Epithelial cell of proximal tubule (primary cell): ENCODE measurements around the gene FARS2. TPM values are rescaled to one million over a fixed set of nuclear protein-coding genes. Genes with fewer than 3 reads are reported as not detected.

Experiments
- DNase-seq: peaks from one replicate; pipeline ENCODE4 v3.0.0-alpha.2; 2011; ENCODE audit warnings: low read depth
- H3K4me3 ChIP-seq: 2 replicates; pipeline ENCODE4 v1.5.1; 2011; ENCODE audit warnings: low read depth, mild to moderate bottlenecking, low read length
- total RNA-seq: library from RNA; depleted of rRNA; stranded (reverse); fragments of >200 nt; gene quantifications from 2 replicates; pipeline ENCODE4 v1.2.3, GENCODE V29; 2015
- TF ChIP-seq, protein P1 (sequence below): conservative IDR thresholded peaks from 2 replicates; pipeline ENCODE4 v1.5.1; 2012; ENCODE audit warnings: low read depth, mild to moderate bottlenecking, low read length

The FARS2 gene
- total RNA-seq, 1 donor from 2014 or later, result 7.7 TPM

DNA sequence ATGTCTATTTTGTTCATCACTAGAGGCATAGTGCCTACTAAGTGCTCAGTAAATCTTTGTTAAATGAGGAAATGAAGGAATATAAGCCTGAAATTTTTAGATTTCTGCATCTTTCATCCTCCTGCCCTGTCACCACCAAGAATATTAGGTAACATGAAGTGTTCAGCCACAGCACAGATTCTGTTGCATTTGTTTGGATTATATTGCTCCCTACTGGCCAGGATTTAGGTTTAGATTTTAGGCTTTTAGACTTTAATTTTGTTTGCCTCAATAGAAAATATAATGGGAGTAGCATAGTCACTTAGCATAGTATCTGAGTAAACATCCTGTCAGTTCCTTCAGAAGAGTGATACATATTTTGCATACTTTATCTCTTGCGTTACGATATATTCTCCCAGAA lies 14.2 kb downstream of the FARS2 start:
- TF ChIP-seq, protein P1, sequence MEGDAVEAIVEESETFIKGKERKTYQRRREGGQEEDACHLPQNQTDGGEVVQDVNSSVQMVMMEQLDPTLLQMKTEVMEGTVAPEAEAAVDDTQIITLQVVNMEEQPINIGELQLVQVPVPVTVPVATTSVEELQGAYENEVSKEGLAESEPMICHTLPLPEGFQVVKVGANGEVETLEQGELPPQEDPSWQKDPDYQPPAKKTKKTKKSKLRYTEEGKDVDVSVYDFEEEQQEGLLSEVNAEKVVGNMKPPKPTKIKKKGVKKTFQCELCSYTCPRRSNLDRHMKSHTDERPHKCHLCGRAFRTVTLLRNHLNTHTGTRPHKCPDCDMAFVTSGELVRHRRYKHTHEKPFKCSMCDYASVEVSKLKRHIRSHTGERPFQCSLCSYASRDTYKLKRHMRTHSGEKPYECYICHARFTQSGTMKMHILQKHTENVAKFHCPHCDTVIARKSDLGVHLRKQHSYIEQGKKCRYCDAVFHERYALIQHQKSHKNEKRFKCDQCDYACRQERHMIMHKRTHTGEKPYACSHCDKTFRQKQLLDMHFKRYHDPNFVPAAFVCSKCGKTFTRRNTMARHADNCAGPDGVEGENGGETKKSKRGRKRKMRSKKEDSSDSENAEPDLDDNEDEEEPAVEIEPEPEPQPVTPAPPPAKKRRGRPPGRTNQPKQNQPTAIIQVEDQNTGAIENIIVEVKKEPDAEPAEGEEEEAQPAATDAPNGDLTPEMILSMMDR, result no peak
- no peak overlapping the region for H3K4me3 ChIP-seq
- DNase-seq, result no peak

DNA sequence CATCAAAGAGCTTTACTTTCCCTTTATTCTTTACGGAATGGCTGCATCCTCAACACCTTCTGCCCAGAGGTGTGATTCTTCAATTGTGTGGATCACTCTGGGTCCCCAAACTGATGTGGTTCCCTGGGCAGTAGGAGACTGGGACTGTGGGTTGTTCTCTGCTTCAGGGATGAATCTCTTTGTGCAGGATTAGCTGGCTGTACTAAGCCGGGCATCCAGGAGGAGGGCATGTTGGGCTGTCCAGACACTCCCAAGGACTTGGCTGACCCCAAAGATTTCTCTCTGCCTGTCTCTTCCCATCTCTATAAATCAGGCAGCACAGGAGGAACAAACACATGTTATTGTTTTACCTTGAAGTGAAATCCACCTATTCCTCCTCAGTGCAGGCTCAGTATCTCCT lies 15.3 kb downstream of the FARS2 start:
- TF ChIP-seq, protein P1, result no peak
- H3K4me3 ChIP-seq, result no peak overlapping the region
- DNase-seq, result no peak

DNA sequence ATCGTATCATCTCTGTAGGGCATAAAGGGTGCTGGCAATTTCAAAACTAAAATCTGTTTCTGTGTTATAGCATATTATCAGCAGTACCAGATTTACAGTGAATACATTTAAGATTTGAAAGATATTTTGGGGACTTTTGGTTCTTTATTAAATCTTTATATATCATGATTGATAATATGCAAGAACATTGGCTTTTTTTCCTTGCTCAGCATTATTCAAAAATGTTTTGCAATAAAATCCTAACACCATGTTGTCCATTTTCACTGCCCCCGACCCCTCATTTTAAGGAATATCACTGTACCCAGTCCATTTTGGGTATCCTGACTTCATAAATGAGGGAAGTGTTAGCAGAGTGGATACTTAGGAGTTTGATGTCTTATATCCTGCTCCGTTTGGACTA lies 16.3 kb downstream of the FARS2 start:
- DNase-seq, result no peak
- TF ChIP-seq, protein P1, result no peak
- no peak overlapping the region for H3K4me3 ChIP-seq

DNA sequence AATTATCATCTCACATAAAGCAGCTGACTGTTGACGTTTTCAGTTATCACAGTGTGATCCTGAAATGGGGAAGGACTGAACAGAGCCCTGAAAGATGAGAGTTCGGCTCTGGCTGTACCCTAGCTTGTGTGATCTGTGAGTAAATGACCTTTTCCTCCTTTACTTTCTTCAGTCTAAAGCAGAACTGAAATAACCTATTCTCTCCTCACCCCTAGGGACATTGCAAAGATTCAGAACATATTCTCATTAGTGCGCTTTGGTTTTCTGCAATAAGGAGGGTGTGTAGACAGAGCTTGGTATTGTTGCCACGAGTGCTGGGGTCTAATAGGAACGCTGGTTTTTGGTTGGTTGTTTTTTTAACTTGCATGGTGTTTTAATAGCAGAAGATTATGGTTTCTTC lies 16.7 kb downstream of the FARS2 start:
- H3K4me3 ChIP-seq, result no peak overlapping the region
- no peak for DNase-seq
- TF ChIP-seq, protein P1, result no peak

DNA sequence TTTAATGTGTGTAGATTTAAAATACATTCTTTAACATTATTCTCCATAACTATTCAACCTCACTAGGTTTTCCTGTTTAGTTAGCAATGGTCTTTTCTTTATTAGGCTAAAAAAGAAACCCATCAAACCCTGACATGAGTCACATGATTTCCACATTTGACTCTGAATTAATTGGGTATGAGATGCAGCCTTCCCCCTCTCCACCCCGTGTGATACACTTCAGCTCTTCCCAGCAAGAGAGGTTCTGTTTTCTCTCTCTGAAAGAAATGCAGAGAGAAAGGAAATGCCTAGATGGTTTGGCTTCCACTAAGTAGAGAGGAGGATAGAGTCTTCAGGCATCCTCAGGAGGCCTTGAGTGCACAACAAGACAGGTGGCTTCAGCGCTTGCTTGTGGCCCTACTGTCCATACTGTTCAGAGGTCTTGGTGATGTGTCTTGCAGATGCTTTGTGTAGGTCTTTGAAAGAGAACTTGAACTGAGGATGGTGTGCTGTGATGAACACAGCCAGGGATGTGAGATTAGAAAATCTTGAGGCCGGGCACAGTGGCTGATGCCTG lies 17.3 kb downstream of the FARS2 start:
- TF ChIP-seq, protein P1, result no peak
- no peak overlapping the region for H3K4me3 ChIP-seq
- DNase-seq, result no peak

DNA sequence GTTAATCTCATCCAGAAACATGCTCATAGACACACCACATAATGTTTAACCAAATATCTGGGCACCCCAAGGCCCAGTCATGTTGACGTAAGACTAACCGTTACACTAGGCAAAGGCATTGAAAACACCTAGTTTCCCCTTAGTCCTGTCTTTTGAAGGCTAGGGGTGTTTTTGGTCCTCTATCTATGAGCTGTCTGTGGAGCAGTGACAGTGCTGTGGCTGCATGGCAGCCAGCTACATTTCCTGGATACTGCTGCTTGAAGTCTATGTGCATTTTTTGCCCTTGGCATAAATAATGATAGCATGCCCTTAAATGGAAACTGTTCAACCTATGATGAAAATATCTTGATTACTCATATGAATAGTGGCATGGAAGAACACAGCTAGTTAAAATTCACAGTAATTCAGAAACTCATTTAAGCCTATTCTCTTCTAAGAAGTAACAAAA lies 18.6 kb downstream of the FARS2 start:
- DNase-seq, result no peak
- no peak overlapping the region for H3K4me3 ChIP-seq
- TF ChIP-seq, protein P1, result no peak

DNA sequence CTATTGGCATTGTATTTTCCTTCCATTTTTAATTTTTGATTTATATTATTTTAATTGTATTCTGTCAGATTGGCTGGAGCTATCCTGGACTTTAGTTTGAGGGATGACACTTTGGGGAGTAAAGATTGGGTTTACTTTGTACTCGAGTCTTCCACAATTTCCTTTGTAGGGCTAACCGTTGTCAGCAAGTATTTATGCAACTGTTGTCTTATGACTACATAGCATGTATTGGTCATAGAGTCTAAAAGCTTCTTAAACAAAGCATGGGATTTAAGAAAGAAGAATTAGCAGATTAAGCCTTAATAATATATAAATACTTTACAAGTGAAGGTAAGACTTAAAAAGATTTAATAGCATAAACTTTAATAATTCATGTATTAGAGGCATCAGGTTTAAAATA lies 19.6 kb downstream of the FARS2 start:
- no peak overlapping the region for H3K4me3 ChIP-seq
- TF ChIP-seq, protein P1, result no peak
- DNase-seq, result no peak
